Mammary epithelial cell (primary cell): ENCODE data around the gene FER.
"Not testable (repeated sequence)": the region's sequence is repeated elsewhere in the genome, so short reads cannot be mapped to it uniquely, and the experiment has no call there.

Experiments used
- EZH2 ChIP-seq: IDR thresholded peaks from 2 replicates; pipeline ENCODE4 v1.6.1; 2012; ENCODE audit warnings: low read length, inconsistent platforms, borderline replicate concordance
- TF ChIP-seq, protein P1 (sequence below), 2 donors: IDR thresholded peaks in 1 of 2; conservative IDR thresholded peaks in 1 of 2; 2 replicates each; pipeline ENCODE4 v1.5.1; 2011 to 2012; ENCODE audit warnings: inconsistent platforms in 2 of 2, low read length in 2 of 2, mild to moderate bottlenecking in 2 of 2, control low read depth in 1 of 2, low read depth in 1 of 2; ENCODE audit not compliant: insufficient read depth in 1 of 2; ENCODE audit errors: extremely low read depth in 1 of 2

DNA sequence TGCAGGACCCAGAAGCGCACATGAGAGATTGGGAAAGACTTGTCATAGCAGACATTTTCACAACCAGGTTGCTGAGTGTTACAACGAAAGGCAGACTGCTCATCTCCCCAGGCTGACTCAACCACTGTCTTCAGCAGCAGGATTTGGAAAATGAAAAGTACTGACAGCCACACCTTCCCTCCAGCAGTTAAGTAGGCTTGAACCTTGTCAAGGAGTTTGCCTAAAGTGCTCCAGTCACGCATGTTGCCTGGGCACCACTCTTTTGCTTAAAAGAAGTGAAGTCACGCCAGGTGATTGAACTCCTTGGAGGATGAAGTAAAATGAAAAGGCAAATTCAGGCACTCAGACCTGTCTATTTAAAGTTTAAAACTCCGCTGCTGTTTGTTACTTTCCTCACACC lies 304.5 kb downstream of the FER start:
- TF ChIP-seq, protein P1, sequence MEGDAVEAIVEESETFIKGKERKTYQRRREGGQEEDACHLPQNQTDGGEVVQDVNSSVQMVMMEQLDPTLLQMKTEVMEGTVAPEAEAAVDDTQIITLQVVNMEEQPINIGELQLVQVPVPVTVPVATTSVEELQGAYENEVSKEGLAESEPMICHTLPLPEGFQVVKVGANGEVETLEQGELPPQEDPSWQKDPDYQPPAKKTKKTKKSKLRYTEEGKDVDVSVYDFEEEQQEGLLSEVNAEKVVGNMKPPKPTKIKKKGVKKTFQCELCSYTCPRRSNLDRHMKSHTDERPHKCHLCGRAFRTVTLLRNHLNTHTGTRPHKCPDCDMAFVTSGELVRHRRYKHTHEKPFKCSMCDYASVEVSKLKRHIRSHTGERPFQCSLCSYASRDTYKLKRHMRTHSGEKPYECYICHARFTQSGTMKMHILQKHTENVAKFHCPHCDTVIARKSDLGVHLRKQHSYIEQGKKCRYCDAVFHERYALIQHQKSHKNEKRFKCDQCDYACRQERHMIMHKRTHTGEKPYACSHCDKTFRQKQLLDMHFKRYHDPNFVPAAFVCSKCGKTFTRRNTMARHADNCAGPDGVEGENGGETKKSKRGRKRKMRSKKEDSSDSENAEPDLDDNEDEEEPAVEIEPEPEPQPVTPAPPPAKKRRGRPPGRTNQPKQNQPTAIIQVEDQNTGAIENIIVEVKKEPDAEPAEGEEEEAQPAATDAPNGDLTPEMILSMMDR (conservative IDR thresholded peaks at IDR 0.05 in 1 of 2, IDR thresholded peaks at IDR 0.05 in 1 of 2; ENCODE audit: extremely low read depth in 1 of 2, insufficient read depth in 1 of 2, low read depth in 1 of 2, low read length in 2 of 2): not testable (repeated sequence)
- TF ChIP-seq EZH2: not testable (repeated sequence)
